Measurements from ENCODE around the gene HS6ST3. TPM values are rescaled to one million over a fixed set of nuclear protein-coding genes. Genes with fewer than 3 reads are reported as not detected.

The HS6ST3 gene
- total and polyA plus RNA-seq, 2 experiments from 2014 or later = 2.2 to 2.7 TPM

- DNase-seq (ENCODE audit: low spot score) = no peak
- Histone ChIP-seq H2AFZ (no peak overlapping the region), H3K9me2 (replicated peaks; ENCODE audit: insufficient read depth) (no peaks in the 10 kb centered on the region), H3K4me2 (no peak overlapping the region), H3K9me3 (ENCODE audit: low read depth) (no peaks in the 10 kb centered on the region), H3K4me3 (no peak overlapping the region), H3K4me1 (ENCODE audit: insufficient read depth) (no peaks in the 10 kb centered on the region), H3K27me3 (peaks cover 4% of the 10 kb centered on the region), H3K36me3 (replicated peaks; ENCODE audit: insufficient read depth, low read depth) (no peaks in the 10 kb centered on the region), H3K79me2 (no peaks in the 10 kb centered on the region), H4K20me1 (ENCODE audit: insufficient read depth, poor library complexity, severe bottlenecking) (no peaks in the 10 kb centered on the region), H3K27ac (no peak overlapping the region)
- TF ChIP-seq CTCF (IDR thresholded peaks at IDR 0.05; ENCODE audit: poor library complexity) (peak; percentile 27), EZH2phosphoT487 (IDR thresholded peaks at IDR 0.05; ENCODE audit: low read depth, severe bottlenecking, unreplicated experiment) (no peak)
- 81% methylated on average over 2 of the region's 2 CpGs for WGBS (ENCODE audit: low lambda C conversion rate, missing lambda C conversion rate)
These were observed 706.3 kb downstream of the HS6ST3 start for GRCh38 chr13:96796091-96796633.

- H2AFZ ChIP-seq = no peak overlapping the region
- WGBS (ENCODE audit: low lambda C conversion rate, missing lambda C conversion rate) = 65% methylated on average over 1 of the region's 1 CpG
- H3K4me2 ChIP-seq = no peak overlapping the region
- no peak overlapping the region for H3K4me3 ChIP-seq
- H3K9me3 ChIP-seq (ENCODE audit: low read depth) = no peaks in the 10 kb centered on the region
- no peak overlapping the region for H3K27ac ChIP-seq
- TF ChIP-seq EZH2phosphoT487 (IDR thresholded peaks at IDR 0.05; ENCODE audit: low read depth, severe bottlenecking, unreplicated experiment) = no peak
- TF ChIP-seq EZH2 (IDR thresholded peaks at IDR 0.05; ENCODE audit: borderline replicate concordance) = no peak
- no peak for TF ChIP-seq CTCF (IDR thresholded peaks at IDR 0.05; ENCODE audit: poor library complexity)
- H3K27me3 ChIP-seq = peaks cover 4% of the 10 kb centered on the region
- H3K4me1 ChIP-seq (ENCODE audit: insufficient read depth) = no peaks in the 10 kb centered on the region
- H4K20me1 ChIP-seq (ENCODE audit: insufficient read depth, poor library complexity, severe bottlenecking) = no peaks in the 10 kb centered on the region
- no peaks in the 10 kb centered on the region for H3K9me2 ChIP-seq (replicated peaks; ENCODE audit: insufficient read depth)
- no peaks in the 10 kb centered on the region for H3K79me2 ChIP-seq
- no peaks in the 10 kb centered on the region for H3K36me3 ChIP-seq (replicated peaks; ENCODE audit: insufficient read depth, low read depth)
- no peak for DNase-seq (ENCODE audit: low spot score)
These were observed 707.2 kb downstream of the HS6ST3 start for GRCh38 chr13:96797136-96797535.

GRCh38 chr13:96803456-96804100 is 713.7 kb downstream of the HS6ST3 start:
- Histone ChIP-seq H3K27ac (no peak overlapping the region), H3K9me3 (ENCODE audit: low read depth) (no peaks in the 10 kb centered on the region), H3K27me3 (peaks cover 4% of the 10 kb centered on the region), H3K4me3 (no peak overlapping the region), H3K36me3 (replicated peaks; ENCODE audit: insufficient read depth, low read depth) (no peaks in the 10 kb centered on the region), H3K79me2 (no peaks in the 10 kb centered on the region), H3K9me2 (replicated peaks; ENCODE audit: insufficient read depth) (no peaks in the 10 kb centered on the region), H4K20me1 (ENCODE audit: insufficient read depth, poor library complexity, severe bottlenecking) (no peaks in the 10 kb centered on the region), H3K4me2 (no peak overlapping the region), H3K4me1 (ENCODE audit: insufficient read depth) (no peaks in the 10 kb centered on the region), H2AFZ (no peak overlapping the region)
- DNase-seq (ENCODE audit: low spot score) = no peak
- TF ChIP-seq CTCF (IDR thresholded peaks at IDR 0.05; ENCODE audit: poor library complexity) (no peak), EZH2 (IDR thresholded peaks at IDR 0.05; ENCODE audit: borderline replicate concordance) (no peak), EZH2phosphoT487 (IDR thresholded peaks at IDR 0.05; ENCODE audit: low read depth, severe bottlenecking, unreplicated experiment) (no peak)
- 92% methylated on average over 3 of the region's 3 CpGs for WGBS (ENCODE audit: low lambda C conversion rate, missing lambda C conversion rate)

All from hepatocyte (in vitro differentiated cells).